GM19043 (cell line): Measurements from ENCODE around the gene AKT1S1.
"Not testable (repeated sequence)": the region's sequence is repeated elsewhere in the genome, so short reads cannot be mapped to it uniquely, and the experiment has no call there.

Source experiments
- ATAC-seq: cut with Tn5 transposase; IDR thresholded peaks from one replicate; pipeline ENCODE4 v1.9.1; 2021; ENCODE audit warnings: low read depth; ENCODE audit not compliant: unreplicated experiment

AKT1S1 gene

GRCh38 chr19:49840736-49841249 is 36.4 kb downstream of the AKT1S1 start:
- no peak for ATAC-seq

- no peak for ATAC-seq
These were observed 36.8 kb downstream of the AKT1S1 start for GRCh38 chr19:49840321-49840720.

GRCh38 chr19:49839713-49840112 is 37.4 kb downstream of the AKT1S1 start:
- ATAC-seq: no peak

GRCh38 chr19:49838885-49839588 is 38.1 kb downstream of the AKT1S1 start:
- no peak for ATAC-seq

GRCh38 chr19:49837425-49837824 is 39.7 kb downstream of the AKT1S1 start:
- ATAC-seq: no peak

- no peak for ATAC-seq
These were observed 40.2 kb downstream of the AKT1S1 start for GRCh38 chr19:49837009-49837310.

GRCh38 chr19:49836176-49837008 is 40.8 kb downstream of the AKT1S1 start:
- ATAC-seq: no peak

GRCh38 chr19:49835562-49835961 is 41.6 kb downstream of the AKT1S1 start:
- ATAC-seq: no peak

- no peak for ATAC-seq
These were observed 43.6 kb downstream of the AKT1S1 start for GRCh38 chr19:49833599-49833998.

GRCh38 chr19:49832556-49832955 is 44.6 kb downstream of the AKT1S1 start:
- no peak for ATAC-seq

- no peak for ATAC-seq
These were observed 45.6 kb downstream of the AKT1S1 start for GRCh38 chr19:49831592-49831991.

- ATAC-seq: no peak
These were observed 46.4 kb downstream of the AKT1S1 start for GRCh38 chr19:49830766-49831165.

- no peak for ATAC-seq
These were observed 47.4 kb downstream of the AKT1S1 start for GRCh38 chr19:49829721-49830120.

- no peak for ATAC-seq
These were observed 48.0 kb downstream of the AKT1S1 start for GRCh38 chr19:49829200-49829599.

GRCh38 chr19:49827034-49827433 is 50.1 kb downstream of the AKT1S1 start:
- no peak for ATAC-seq

GRCh38 chr19:49824662-49825061 is 52.5 kb downstream of the AKT1S1 start:
- ATAC-seq: no peak

- ATAC-seq: no peak
These were observed 53.7 kb downstream of the AKT1S1 start for GRCh38 chr19:49823472-49823871.

GRCh38 chr19:49820125-49820524 is 57.0 kb downstream of the AKT1S1 start:
- no peak for ATAC-seq

GRCh38 chr19:49819452-49820115 is 57.6 kb downstream of the AKT1S1 start:
- not testable (repeated sequence) for ATAC-seq
